IPS DF 6.9 (cell line): ENCODE results near the gene TIMM21.

ENCODE experiments used
- DNase-seq: peaks from one replicate; pipeline ENCODE4 v3.0.0-alpha.2; 2013; ENCODE audit warnings: low read depth, low spot score
- H3K27ac ChIP-seq: one replicate; pipeline ENCODE4 v1.5.1; 2013; ENCODE audit warnings: low read length, control low read depth
- H3K27me3 ChIP-seq: 2 replicates; pipeline ENCODE4 v1.6.1; 2013; ENCODE audit warnings: mild to moderate bottlenecking, low read length; ENCODE audit not compliant: control insufficient read depth, insufficient read depth
- H3K36me3 ChIP-seq: 2 replicates; pipeline ENCODE4 v1.6.1; 2013; ENCODE audit warnings: low read length; ENCODE audit not compliant: control insufficient read depth, insufficient read depth
- H3K4me1 ChIP-seq: 2 replicates; pipeline ENCODE4 v1.6.1; 2013; ENCODE audit warnings: low read length; ENCODE audit not compliant: control insufficient read depth, insufficient read depth
- H3K4me3 ChIP-seq: 2 replicates; pipeline ENCODE4 v1.5.1; 2013; ENCODE audit warnings: mild to moderate bottlenecking, low read length
- H3K9me3 ChIP-seq: 2 replicates; pipeline ENCODE4 v1.6.1; 2013; ENCODE audit warnings: low read length, inconsistent platforms; ENCODE audit not compliant: control insufficient read depth, insufficient read depth
- WGBS: extraction: QIAGEN DNeasy Blood & Tissue Kit; methylation state at CpG from one replicate; pipeline ENCODE4 v1.1.7; 2013; ENCODE audit warnings: mixed read lengths, missing lambda C conversion rate; ENCODE audit not compliant: insufficient read length, insufficient coverage; 5-methylcytosine and 5-hydroxymethylcytosine counted together

The TIMM21 gene

DNA sequence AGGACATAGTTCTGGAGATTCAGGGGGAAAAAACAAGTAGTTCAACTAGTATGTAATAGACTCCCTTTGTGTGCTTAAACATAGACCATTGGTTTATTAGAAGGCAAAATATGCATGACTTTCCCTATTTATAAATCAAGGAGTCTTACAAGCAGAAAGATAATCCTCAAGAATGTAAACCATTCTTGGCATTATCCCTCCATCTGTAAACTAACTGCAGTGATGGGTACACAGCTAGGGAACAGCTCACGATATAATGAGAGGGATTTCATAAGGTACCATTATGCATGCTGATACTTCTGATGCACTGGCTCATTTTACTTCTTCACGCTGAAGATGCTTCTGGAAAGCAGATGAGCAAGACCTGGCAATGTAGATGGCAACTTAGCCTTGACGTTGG is 1.6 kb upstream of the TIMM21 start:
- H3K4me1 ChIP-seq, result 0 out of 2 replicates have a peak, but pooled peaks cover 2% of the 10 kb centered on the region
- H3K27ac ChIP-seq, result no peak overlapping the region
- H3K36me3 ChIP-seq, result no peaks in the 10 kb centered on the region
- H3K9me3 ChIP-seq, result no peaks in the 10 kb centered on the region
- no CpG with 5 or more reads among the region's 3 CpGs for WGBS
- no peaks in the 10 kb centered on the region for H3K27me3 ChIP-seq
- H3K4me3 ChIP-seq, result no peak overlapping the region
- DNase-seq, result no peak

DNA sequence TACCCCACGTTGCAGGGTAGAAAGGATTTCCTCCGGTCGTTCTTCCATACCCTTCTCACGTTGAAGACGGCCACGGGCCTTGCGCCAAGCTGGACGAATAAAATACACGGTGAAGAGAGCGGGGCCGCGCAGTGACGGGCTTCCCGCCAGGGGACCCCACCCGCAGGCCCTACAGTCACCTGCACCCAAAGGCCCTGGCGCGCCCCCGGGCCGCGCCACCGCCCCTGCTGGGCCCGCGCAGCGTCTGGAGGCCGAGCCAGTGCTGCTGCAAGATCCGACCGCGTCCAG is 888 bp upstream of the TIMM21 start:
- Histone ChIP-seq H3K36me3 (no peaks in the 10 kb centered on the region), H3K4me3 (peak overlapping the region; percentile 51; the same call in 1 of the 2 replicates), H3K27me3 (no peaks in the 10 kb centered on the region), H3K27ac (no peak overlapping the region), H3K9me3 (no peaks in the 10 kb centered on the region), H3K4me1 (0 out of 2 replicates have a peak, but pooled peaks cover 2% of the 10 kb centered on the region)
- whole genome bisulfite sequencing, result no CpG with 5 or more reads among the region's 28 CpGs
- DNase-seq, result no peak

DNA sequence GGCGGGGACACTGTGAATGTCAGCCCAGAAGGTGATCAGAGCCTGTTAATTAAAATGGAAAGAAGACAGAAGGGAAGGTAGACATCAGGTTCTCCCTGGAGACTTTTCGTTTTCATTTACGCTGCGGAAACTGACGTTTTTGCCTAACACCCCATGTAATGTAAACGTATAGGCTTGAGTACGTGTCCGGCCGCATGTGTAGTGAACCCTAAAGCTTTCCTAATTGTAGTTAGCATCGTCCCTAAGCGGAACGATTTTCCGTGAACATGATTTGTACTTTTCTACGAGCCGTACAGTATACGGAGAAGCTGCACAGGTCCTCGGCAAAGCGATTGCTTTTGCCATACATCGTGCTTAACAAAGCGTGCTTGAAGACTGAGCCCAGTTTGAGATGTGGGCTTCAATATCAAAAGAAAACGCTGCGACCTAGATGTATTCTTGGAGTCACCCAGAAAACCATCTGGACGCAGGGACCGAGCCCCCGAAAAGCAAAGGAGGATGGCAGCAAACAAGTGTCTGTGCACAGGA is 284 bp downstream of the TIMM21 start:
- no peaks in the 10 kb centered on the region for H3K27me3 ChIP-seq
- no CpG with 5 or more reads among the region's 25 CpGs for WGBS
- 0 out of 2 replicates have a peak, but pooled peaks cover 2% of the 10 kb centered on the region for H3K4me1 ChIP-seq
- H3K4me3 ChIP-seq, result peak overlapping the region; percentile 94
- H3K27ac ChIP-seq, result no peak overlapping the region
- H3K9me3 ChIP-seq, result no peaks in the 10 kb centered on the region
- no peak for DNase-seq
- no peaks in the 10 kb centered on the region for H3K36me3 ChIP-seq

DNA sequence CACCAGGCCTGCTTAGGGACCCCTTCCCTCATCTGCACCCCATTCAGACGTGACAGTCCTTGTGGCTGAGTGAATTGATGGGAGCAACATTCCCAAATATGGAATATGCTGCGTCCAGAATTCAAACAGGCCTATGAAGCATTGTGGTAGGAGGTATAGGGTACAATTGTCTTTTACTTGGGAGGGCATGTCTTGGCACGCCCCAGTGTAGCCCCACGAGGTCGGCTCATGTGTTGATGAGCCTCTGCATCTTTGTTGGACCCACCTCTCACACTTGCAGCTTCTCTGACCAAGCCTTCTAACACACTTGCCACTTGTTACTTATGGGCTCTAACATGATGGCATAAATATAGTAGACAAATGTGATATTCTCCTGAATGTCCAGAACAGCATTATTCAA is 1.6 kb downstream of the TIMM21 start:
- no peak for DNase-seq
- Histone ChIP-seq H3K27me3 (no peaks in the 10 kb centered on the region), H3K9me3 (no peaks in the 10 kb centered on the region), H3K27ac (no peak overlapping the region), H3K4me3 (no peak overlapping the region), H3K4me1 (0 out of 2 replicates have a peak, but pooled peaks cover 2% of the 10 kb centered on the region), H3K36me3 (no peaks in the 10 kb centered on the region)
- no CpG with 5 or more reads among the region's 5 CpGs for WGBS

DNA sequence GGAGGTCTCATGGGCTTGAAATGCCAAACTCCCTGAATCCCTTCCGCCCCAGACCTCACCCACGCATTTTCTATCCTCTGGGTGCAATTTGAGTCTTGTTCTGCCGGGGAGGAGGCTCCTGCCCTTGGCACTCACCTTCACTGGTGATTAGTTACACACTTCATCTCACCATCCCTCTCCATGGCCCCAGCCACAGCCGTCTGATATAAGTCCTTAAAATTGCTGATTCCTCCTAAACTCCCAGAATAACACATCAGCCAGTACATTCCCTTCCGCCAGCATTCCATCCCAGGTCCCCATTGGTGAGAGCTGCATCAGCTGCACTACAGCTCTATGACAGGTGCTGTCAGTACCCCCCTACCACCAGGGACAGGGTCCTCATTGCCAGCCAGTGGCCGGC is 3.9 kb downstream of the TIMM21 start:
- H3K4me3 ChIP-seq, result no peak overlapping the region
- WGBS, result no CpG with 5 or more reads among the region's 6 CpGs
- H3K4me1 ChIP-seq, result 0 out of 2 replicates have a peak, but pooled peaks cover 2% of the 10 kb centered on the region
- H3K27me3 ChIP-seq, result no peaks in the 10 kb centered on the region
- H3K36me3 ChIP-seq, result peaks cover 4% of the 10 kb centered on the region; the same call in 1 of the 2 replicates
- DNase-seq, result no peak
- no peak overlapping the region for H3K27ac ChIP-seq
- H3K9me3 ChIP-seq, result no peaks in the 10 kb centered on the region

DNA sequence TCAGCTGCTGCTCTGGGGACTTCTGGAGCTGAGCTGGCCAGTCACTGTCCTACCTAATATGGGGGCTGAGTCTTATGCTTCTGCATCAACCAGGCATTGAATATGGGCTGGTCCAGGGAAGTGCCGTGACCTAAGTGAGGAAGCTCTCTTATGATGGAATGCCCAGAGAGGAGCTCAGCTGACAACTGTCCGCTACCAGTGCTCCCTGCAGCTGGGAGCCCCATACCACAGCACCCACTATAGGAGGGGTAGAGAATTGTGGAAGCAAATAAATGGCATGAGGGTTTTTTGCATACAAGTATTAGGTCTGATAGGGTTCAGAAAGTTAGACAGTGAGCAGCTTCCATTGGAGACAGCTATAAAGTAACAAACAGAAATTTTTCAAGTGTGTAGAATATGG is 4.5 kb downstream of the TIMM21 start:
- H3K27me3 ChIP-seq, result no peaks in the 10 kb centered on the region
- H3K4me1 ChIP-seq, result 0 out of 2 replicates have a peak, but pooled peaks cover 2% of the 10 kb centered on the region
- no peak overlapping the region for H3K4me3 ChIP-seq
- DNase-seq, result no peak
- H3K9me3 ChIP-seq, result no peaks in the 10 kb centered on the region
- peaks cover 4% of the 10 kb centered on the region; the same call in 1 of the 2 replicates for H3K36me3 ChIP-seq
- no CpG with 5 or more reads among the region's 2 CpGs for WGBS
- H3K27ac ChIP-seq, result no peak overlapping the region

DNA sequence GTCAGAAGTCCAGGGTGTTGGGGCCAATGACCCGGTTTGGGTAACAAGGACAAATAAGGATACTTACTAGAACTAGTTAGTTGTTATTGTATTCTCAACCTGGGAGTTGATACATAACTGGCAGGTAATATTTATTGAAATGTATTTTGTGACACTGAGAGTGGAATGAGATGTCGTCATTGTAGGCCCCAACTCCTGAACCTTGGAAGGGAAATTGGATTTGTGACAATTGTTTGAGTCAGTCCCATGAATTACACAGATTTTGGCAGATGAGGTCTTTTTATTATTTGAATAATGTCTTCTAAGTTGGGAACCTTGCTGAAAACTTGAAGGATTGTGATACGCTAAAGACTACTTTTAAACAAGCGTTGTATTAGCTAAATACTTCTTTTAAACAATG is 5.1 kb downstream of the TIMM21 start:
- Histone ChIP-seq H3K9me3 (no peaks in the 10 kb centered on the region), H3K36me3 (peaks cover 4% of the 10 kb centered on the region; the same call in 1 of the 2 replicates), H3K27me3 (no peaks in the 10 kb centered on the region), H3K4me3 (no peak overlapping the region), H3K27ac (no peak overlapping the region), H3K4me1 (0 out of 2 replicates have a peak, but pooled peaks cover 2% of the 10 kb centered on the region)
- WGBS, result no CpG with 5 or more reads among the region's 4 CpGs
- no peak for DNase-seq

DNA sequence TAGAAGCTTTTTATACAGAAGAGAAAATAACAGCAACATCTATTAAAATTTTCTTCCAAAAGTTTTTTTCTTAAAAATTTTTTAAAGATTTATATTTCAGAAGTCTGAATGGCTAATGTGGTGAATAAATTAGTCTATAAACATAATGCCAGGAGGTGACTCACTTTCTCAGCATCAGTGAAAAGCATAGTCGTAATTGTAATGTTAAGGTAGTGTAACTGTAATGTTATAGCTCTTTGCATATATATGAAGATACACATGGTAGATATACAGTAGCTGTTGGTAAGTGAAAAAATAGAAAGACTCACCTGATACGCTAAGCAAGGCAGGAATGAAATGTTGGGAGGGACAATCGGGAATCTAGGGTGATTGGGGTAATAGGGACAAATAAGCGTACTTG is 5.5 kb downstream of the TIMM21 start:
- Histone ChIP-seq H3K27ac (no peak overlapping the region), H3K9me3 (no peaks in the 10 kb centered on the region), H3K27me3 (no peaks in the 10 kb centered on the region), H3K36me3 (peaks cover 5% of the 10 kb centered on the region; the same call in 1 of the 2 replicates), H3K4me3 (no peak overlapping the region), H3K4me1 (0 out of 2 replicates have a peak, but pooled peaks cover 2% of the 10 kb centered on the region)
- DNase-seq, result no peak
- no CpG with 5 or more reads among the region's 4 CpGs for WGBS

DNA sequence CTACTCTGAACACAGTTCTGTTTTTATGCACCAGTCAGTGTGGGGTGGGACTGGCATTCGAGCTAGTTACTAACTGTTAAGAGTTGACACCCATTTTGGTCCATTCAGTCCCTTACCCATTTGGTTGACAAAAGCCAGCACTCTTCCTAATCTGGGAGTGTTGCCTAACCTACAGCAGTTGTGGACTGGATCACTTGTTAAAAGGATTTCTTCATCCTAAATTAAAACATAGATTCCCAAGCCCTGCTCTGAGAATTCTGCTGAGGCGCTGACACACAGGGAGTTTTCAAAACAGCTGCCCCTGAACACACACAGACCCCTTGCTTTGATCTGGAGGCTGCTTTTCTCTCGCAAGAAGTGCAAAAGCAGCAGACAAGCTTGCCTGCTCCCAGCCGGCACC is 6.4 kb downstream of the TIMM21 start:
- Histone ChIP-seq H3K36me3 (peaks cover 7% of the 10 kb centered on the region; the same call in 1 of the 2 replicates), H3K4me1 (0 out of 2 replicates have a peak, but pooled peaks cover under 1% of the 10 kb centered on the region), H3K9me3 (no peaks in the 10 kb centered on the region), H3K27me3 (no peaks in the 10 kb centered on the region), H3K27ac (no peak overlapping the region), H3K4me3 (no peak overlapping the region)
- WGBS, result no CpG with 5 or more reads among the region's 4 CpGs
- DNase-seq, result no peak

DNA sequence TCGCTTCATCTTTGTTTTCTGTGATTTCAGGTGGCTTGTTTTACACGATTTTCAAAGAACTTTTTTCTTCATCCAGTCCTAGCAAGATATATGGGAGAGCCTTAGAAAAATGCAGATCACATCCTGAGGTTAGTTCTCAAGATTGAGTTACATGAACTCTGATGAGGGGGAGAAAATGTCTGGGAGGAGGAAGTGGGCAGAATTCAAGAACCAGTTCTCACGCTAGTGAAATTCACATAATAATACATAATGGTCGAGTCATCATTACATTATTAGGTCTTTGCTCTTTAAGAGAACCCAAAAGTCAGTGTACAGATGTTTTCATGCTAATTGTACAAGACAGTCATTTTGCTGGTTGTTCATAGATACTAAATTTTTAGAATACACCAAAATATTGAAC is 7.0 kb downstream of the TIMM21 start:
- H3K4me3 ChIP-seq, result no peak overlapping the region
- no CpG with 5 or more reads among the region's 4 CpGs for WGBS
- no peaks in the 10 kb centered on the region for H3K9me3 ChIP-seq
- H3K36me3 ChIP-seq, result peaks cover 7% of the 10 kb centered on the region; the same call in 1 of the 2 replicates
- DNase-seq, result no peak
- no peaks in the 10 kb centered on the region for H3K4me1 ChIP-seq
- H3K27me3 ChIP-seq, result no peaks in the 10 kb centered on the region
- H3K27ac ChIP-seq, result no peak overlapping the region

DNA sequence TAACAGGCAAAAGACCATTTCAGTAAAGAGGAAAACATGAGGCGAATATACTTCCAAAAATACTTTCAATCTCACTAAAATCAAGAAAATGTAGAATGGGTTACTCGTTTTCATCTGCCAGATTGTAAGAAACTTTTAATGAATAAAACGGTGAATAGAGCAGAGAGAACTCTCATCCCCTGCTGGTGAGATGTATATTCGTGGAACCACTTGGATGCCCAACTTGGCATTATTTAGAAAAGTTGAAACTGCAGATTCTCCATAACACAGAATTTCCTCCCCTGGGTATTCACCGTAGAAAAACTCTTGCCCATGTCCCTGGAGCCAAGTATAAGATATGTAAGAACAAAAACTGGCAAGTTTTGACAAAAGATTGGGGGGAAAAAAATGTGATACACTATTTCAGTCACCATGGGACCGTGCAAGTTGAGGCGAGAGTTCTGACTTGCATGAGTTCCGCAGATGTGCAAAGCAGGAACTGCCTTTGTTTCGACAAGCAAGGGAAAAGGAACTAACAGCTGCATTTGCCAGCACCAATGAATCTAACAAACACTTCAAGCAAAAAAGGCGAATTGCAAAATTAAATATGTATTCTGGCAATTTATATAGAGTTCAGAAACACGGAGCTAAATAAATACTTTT is 14.8 kb downstream of the TIMM21 start:
- Histone ChIP-seq H3K27ac (no peak overlapping the region), H3K4me1 (no peaks in the 10 kb centered on the region), H3K4me3 (no peak overlapping the region), H3K36me3 (peaks cover 2% of the 10 kb centered on the region; the same call in 1 of the 2 replicates), H3K9me3 (no peaks in the 10 kb centered on the region), H3K27me3 (no peaks in the 10 kb centered on the region)
- WGBS, result no CpG with 5 or more reads among the region's 11 CpGs
- no peak for DNase-seq
